T-cell (primary cell): Measurements from ENCODE around the gene KDM5B. TPM values are rescaled to one million over a fixed set of nuclear protein-coding genes. Genes with fewer than 3 reads are reported as not detected.
A peak's percentile ranks its signal among the peaks of the same experiment; 100 is the strongest.

Source experiments
- ATAC-seq, 4 experiments: fragments of 200-7000 bp in 3 of 4; fragments of 150-1000 bp in 1 of 4; cut with Tn5 transposase; replicated peaks in 1 of 4; 1 replicate in 3 of 4; 2 replicates in 1 of 4; pipeline ENCODE4 v1.10.0; 2021; ENCODE audit warnings: moderate library complexity in 3 of 4, mild to moderate bottlenecking in 2 of 4, moderate number of reproducible peaks in 1 of 4
- CTCF ChIA-PET, 2 donors: fragments of 300-600 bp; sonication (Branson Sonifier 250); formaldehyde crosslinking; loops; one replicate each; lab custom pipeline; 2022; ENCODE audit warnings: antibody characterized with exemption in 2 of 2; lab: Charles Lee
- POLR2A ChIA-PET, 2 donors: fragments of 300-600 bp; sonication (Branson Sonifier 250); formaldehyde crosslinking; loops; one replicate each; lab custom pipeline; 2022; ENCODE audit warnings: antibody characterized with exemption in 2 of 2; lab: Charles Lee
- DNase-seq, 35 experiments: peaks; one replicate each; pipeline versions ENCODE4 v3.0.0 to v3.0.0-alpha.2; 2013 to 2023
- H3K27ac ChIP-seq: one replicate; pipeline ENCODE4 v1.5.1; 2013; ENCODE audit warnings: low read length
- H3K27me3 ChIP-seq, 2 experiments: replicated peaks in 1 of 2; 1 replicate in 1 of 2; 2 replicates in 1 of 2; pipeline versions ENCODE4 v1.6.1 to v1.7.0; 2013; ENCODE audit warnings: low read length in 1 of 2, mixed read lengths in 1 of 2; ENCODE audit not compliant: control insufficient read depth in 2 of 2, insufficient read depth in 2 of 2; ENCODE audit errors: extremely low read depth in 1 of 2
- H3K36me3 ChIP-seq, 2 donors: 1 replicate in 1 of 2; 2 replicates in 1 of 2; pipeline versions ENCODE4 v1.6.1 to v1.7.0; 2013; ENCODE audit warnings: low read length in 1 of 2; ENCODE audit not compliant: control insufficient read depth in 2 of 2, insufficient read depth in 1 of 2; ENCODE audit errors: extremely low read depth in 1 of 2
- H3K4me1 ChIP-seq, 2 experiments: 1 replicate in 1 of 2; 2 replicates in 1 of 2; pipeline versions ENCODE4 v1.6.1 to v1.7.0; 2013; ENCODE audit warnings: low read length in 2 of 2, mixed read lengths in 1 of 2; ENCODE audit not compliant: insufficient read depth in 2 of 2, control insufficient read depth in 1 of 2; ENCODE audit errors: extremely low read depth in 1 of 2
- H3K4me3 ChIP-seq, 2 donors: 1 replicate in 1 of 2; 2 replicates in 1 of 2; pipeline versions ENCODE4 v1.5.1 to v1.7.0; 2013; ENCODE audit warnings: mild to moderate bottlenecking in 2 of 2, low read length in 1 of 2, moderate library complexity in 1 of 2; ENCODE audit not compliant: control insufficient read depth in 1 of 2; ENCODE audit errors: extremely low read depth in 1 of 2
- H3K9me3 ChIP-seq: 2 replicates; pipeline ENCODE4 v1.7.0; 2013
- H3K27ac Mint-ChIP-seq, 2 donors: one replicate each; pipeline ENCODE4 v1.8.0; 2020 to 2021; ENCODE audit warnings: mild to moderate bottlenecking in 2 of 2, mixed read lengths in 2 of 2
- H3K27me3 Mint-ChIP-seq, 2 donors: one replicate each; pipeline ENCODE4 v1.8.0; 2021 to 2022; ENCODE audit warnings: mixed read lengths in 2 of 2
- H3K36me3 Mint-ChIP-seq: one replicate; pipeline ENCODE4 v1.8.0; 2021; ENCODE audit warnings: mixed read lengths
- H3K4me1 Mint-ChIP-seq, 3 donors: one replicate each; pipeline ENCODE4 v1.8.0; 2020 to 2022; ENCODE audit warnings: mixed read lengths in 3 of 3, mild to moderate bottlenecking in 1 of 3
- H3K4me3 Mint-ChIP-seq, 3 donors: one replicate each; pipeline ENCODE4 v1.8.0; 2020 to 2022; ENCODE audit warnings: mild to moderate bottlenecking in 3 of 3, mixed read lengths in 3 of 3, moderate library complexity in 3 of 3
- H3K9me3 Mint-ChIP-seq, 3 donors: one replicate each; pipeline ENCODE4 v1.8.0; 2020 to 2022; ENCODE audit warnings: mixed read lengths in 3 of 3
- WGBS: methylation state at CpG from one replicate; pipeline ENCODE4 v1.1.5; 2013; ENCODE audit warnings: missing lambda C conversion rate; ENCODE audit not compliant: insufficient coverage; 5-methylcytosine and 5-hydroxymethylcytosine counted together
- total RNA-seq, 35 experiments: library from RNA in 6 of 35; stranded (reverse) in 6 of 35; fragments of 120-200 nt in 1 of 35; gene quantifications; one replicate each; pipeline versions ENCODE4 v1.2.1 to v1.2.4 and lab custom pipeline; 2013 to 2026

Gene KDM5B
- total RNA-seq, 5 donors from 2014 or later (not counting 1 experiment from before 2014, with no cell fraction given), result 46.3 to 71.7 (median 56.5) TPM

DNA sequence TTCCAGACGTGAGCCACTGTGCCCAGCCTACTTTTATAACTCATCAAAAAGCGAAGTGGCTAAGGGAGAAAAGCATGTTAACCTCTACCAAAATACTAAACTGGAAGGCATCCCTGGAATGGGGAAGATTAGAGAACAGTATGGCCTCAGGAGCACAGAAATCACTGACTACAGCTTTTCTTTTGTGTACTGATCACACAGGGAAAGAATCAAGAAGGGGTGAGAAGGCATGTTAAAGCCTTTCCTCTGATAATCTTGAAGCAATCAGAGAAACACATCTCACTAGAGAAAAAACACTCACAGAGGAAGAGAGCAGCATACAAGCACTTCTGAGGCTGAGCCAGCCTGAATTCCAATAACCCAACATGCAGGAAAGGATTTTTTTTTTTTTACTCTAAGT lies 13.2 kb upstream of the KDM5B start:
- Histone ChIP-seq H3K36me3 (no peaks in the 10 kb centered on the region), H3K4me3 (no peak overlapping the region), H3K9me3 (no peaks in the 10 kb centered on the region), H3K27ac (no peak overlapping the region), H3K27me3 (peaks cover 0 to 13% of the 10 kb centered on the region in 2 experiments), H3K4me1 (no peaks in the 10 kb centered on the region)
- CTCF ChIA-PET, result no interaction called here
- ATAC-seq (no peak), DNase-seq (no peak)
- H3K4me1 Mint-ChIP-seq, result no peaks in the 10 kb centered on the region
- H3K27me3 Mint-ChIP-seq, result peaks cover 0 to 7% of the 10 kb centered on the region in 2 donors
- H3K36me3 Mint-ChIP-seq, result no peaks in the 10 kb centered on the region
- H3K27ac Mint-ChIP-seq, result no peak overlapping the region
- POLR2A ChIA-PET, result no interaction called here
- no peak overlapping the region for H3K4me3 Mint-ChIP-seq
- WGBS, result no CpG with 5 or more reads among the region's 2 CpGs
- no peaks in the 10 kb centered on the region for H3K9me3 Mint-ChIP-seq

- Mint-ChIP-seq H3K36me3 (no peaks in the 10 kb centered on the region), H3K4me1 (no peaks in the 10 kb centered on the region), H3K4me3 (no peak overlapping the region), H3K27me3 (peaks cover 0 to 7% of the 10 kb centered on the region in 2 donors), H3K27ac (no peak overlapping the region), H3K9me3 (no peaks in the 10 kb centered on the region)
- Histone ChIP-seq H3K4me3 (no peak overlapping the region), H3K36me3 (no peaks in the 10 kb centered on the region), H3K27me3 (peaks cover 0 to 10% of the 10 kb centered on the region in 2 experiments), H3K27ac (no peak overlapping the region), H3K4me1 (no peaks in the 10 kb centered on the region), H3K9me3 (no peaks in the 10 kb centered on the region)
- DNase-seq, result no peak
- ChIA-PET CTCF (interaction anchor here in 1 of 2 donors (0.6 kb wide), 1 partner anchor 1770 kb away, joined by 4 read pairs; no protein-coding TSS in a partner anchor), POLR2A (no interaction called here)
- ATAC-seq, result no peak
- WGBS, result 25% methylated on average over 1 of the region's 1 CpG
Measured at GRCh38 chr1:202818819-202819218, 10.6 kb upstream of the KDM5B start.

DNA sequence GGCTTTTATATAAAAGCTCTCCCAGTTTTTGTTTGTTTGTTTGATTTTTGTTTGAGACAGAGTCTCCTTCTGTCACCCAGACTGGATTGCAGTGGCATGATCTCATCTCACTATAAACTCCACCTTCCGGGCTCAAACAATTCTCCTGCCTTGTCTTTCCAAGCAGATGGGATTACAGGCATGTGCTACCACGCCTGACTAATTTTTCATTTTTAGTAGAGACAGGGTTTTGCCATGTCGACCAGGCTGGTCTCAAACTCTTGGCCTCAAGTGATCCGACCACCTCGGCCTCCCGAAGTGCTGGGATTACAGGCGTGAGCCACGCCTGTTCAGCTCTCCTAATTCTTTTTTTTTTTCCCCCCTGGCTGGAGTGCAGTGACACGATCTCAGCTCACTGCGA lies 6.9 kb upstream of the KDM5B start:
- POLR2A ChIA-PET, result no interaction called here
- no peak for ATAC-seq
- Histone ChIP-seq H3K9me3 (no peaks in the 10 kb centered on the region), H3K27me3 (peaks cover 0 to 13% of the 10 kb centered on the region in 2 experiments), H3K4me3 (no peak overlapping the region), H3K4me1 (peaks cover 5 to 18% of the 10 kb centered on the region in 2 experiments), H3K36me3 (no peaks in the 10 kb centered on the region), H3K27ac (no peak overlapping the region)
- Mint-ChIP-seq H3K27ac (no peak overlapping the region), H3K36me3 (no peaks in the 10 kb centered on the region), H3K4me3 (no peak overlapping the region), H3K9me3 (no peaks in the 10 kb centered on the region), H3K4me1 (peaks cover 13 to 19% (median 13%) of the 10 kb centered on the region in 3 donors), H3K27me3 (peaks cover 0 to 6% of the 10 kb centered on the region in 2 donors)
- WGBS, result 90% methylated on average over 6 of the region's 10 CpGs
- no peak for DNase-seq
- CTCF ChIA-PET, result interaction anchor here in 1 of 2 donors (0.6 to 0.7 kb wide), 2 partner anchors 39 to 186 kb away, joined by 3 to 6 read pairs; no protein-coding TSS in a partner anchor

- no peaks in the 10 kb centered on the region for H3K36me3 ChIP-seq
- WGBS, result 88% methylated on average over 7 of the region's 9 CpGs
- DNase-seq (no peak), ATAC-seq (no peak)
- Mint-ChIP-seq H3K27ac (no peak overlapping the region), H3K4me3 (peak overlapping the region; percentile 80 to 91 (median 87)), H3K4me1 (peaks cover 27 to 38% (median 28%) of the 10 kb centered on the region in 3 donors), H3K27me3 (no peaks in the 10 kb centered on the region), H3K36me3 (no peaks in the 10 kb centered on the region), H3K9me3 (no peaks in the 10 kb centered on the region)
- peaks cover 13 to 22% of the 10 kb centered on the region in 2 experiments for H3K4me1 ChIP-seq
- POLR2A ChIA-PET, result no interaction called here
- H3K4me3 ChIP-seq, result no peak overlapping the region
- H3K9me3 ChIP-seq, result no peaks in the 10 kb centered on the region
- no peak overlapping the region for H3K27ac ChIP-seq
- H3K27me3 ChIP-seq, result peaks cover 0 to 13% of the 10 kb centered on the region in 2 experiments
- CTCF ChIA-PET, result no interaction called here
Measured at GRCh38 chr1:202812176-202813026, 4.2 kb upstream of the KDM5B start.

GRCh38 chr1:202811296-202812175 lies 3.3 kb upstream of the KDM5B start:
- peak overlapping the region; percentile 47 to 76 for H3K27ac Mint-ChIP-seq
- H3K4me1 Mint-ChIP-seq, result peaks cover 28 to 40% (median 30%) of the 10 kb centered on the region in 3 donors
- ATAC-seq (peak; percentile 18 to 25 (median 24)), DNase-seq (peak in 26 of 35 experiments; percentile 1 to 52 (median 18))
- H3K9me3 ChIP-seq, result no peaks in the 10 kb centered on the region
- H3K27me3 Mint-ChIP-seq, result no peaks in the 10 kb centered on the region
- CTCF ChIA-PET, result no interaction called here
- H3K36me3 Mint-ChIP-seq, result no peaks in the 10 kb centered on the region
- H3K4me3 Mint-ChIP-seq, result peak overlapping the region; percentile 80 to 91 (median 87)
- no peak overlapping the region for H3K27ac ChIP-seq
- H3K4me1 ChIP-seq, result peaks cover 15 to 27% of the 10 kb centered on the region in 2 experiments
- H3K27me3 ChIP-seq, result peaks cover 0 to 13% of the 10 kb centered on the region in 2 experiments
- POLR2A ChIA-PET, result no interaction called here
- WGBS, result 5% methylated on average over 29 of the region's 43 CpGs
- H3K4me3 ChIP-seq, result peak overlapping the region; percentile 83 to 91
- no peaks in the 10 kb centered on the region for H3K36me3 ChIP-seq
- H3K9me3 Mint-ChIP-seq, result no peaks in the 10 kb centered on the region
